NCI-H1105 (cell line): Measurements from ENCODE around the gene LMO7.
"Not testable (repeated sequence)": the region's sequence is repeated elsewhere in the genome, so short reads cannot be mapped to it uniquely, and the experiment has no call there.

Experiments used
- DNase-seq: peaks from one replicate; lab custom pipeline; 2025; lab: John Stamatoyannopoulos, UW

The LMO7 gene

DNA sequence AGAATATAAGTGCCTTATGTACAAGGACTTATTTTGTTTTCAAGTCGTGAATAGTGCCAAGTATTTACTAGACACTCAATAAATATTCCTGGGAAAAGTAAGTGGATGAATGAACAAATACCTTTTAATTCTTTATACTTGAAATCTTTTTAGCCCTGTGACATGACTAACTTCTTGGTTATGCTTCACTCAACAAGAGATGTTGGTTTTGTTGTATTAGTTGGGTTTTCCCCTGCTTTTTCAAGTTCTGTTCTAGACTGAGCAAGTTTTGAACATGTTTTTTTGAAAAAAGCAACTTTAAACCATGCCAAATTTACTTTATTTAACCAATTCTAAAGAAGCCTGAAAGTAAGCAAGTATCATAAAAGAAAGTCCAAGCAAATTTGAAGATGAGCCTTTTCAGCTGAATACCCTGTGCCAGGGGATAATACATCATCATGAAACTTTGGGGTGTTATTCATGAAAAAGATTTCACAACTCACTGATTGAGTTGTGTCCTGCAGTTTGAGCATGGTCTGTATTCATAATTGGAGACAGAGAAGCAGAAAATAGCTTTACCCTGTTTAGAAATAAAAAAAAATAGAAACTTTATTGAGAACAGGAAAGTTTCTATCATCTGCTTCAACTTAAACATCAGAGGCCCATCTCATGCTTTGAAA lies 11.1 kb downstream of the LMO7 start:
- no peak for DNase-seq

DNA sequence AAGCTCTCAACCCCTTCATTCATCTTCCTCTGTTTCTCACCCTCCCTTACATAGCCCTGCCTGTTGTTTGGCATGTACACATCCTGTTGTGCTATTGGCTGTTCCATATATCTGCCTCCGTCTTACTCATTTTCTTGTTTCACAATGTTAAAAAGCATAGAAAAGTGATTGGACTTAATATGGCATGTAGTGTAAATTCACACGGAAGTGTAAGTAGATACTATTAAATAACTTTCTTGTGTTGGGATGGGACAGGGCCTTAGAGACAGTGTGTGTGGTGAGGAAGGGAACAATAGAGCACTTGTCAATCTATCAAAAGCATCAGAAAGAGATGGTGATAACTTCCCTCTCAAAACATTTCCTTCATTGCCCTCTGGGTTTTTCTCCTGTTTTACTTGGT lies 12.3 kb downstream of the LMO7 start:
- no peak for DNase-seq

DNA sequence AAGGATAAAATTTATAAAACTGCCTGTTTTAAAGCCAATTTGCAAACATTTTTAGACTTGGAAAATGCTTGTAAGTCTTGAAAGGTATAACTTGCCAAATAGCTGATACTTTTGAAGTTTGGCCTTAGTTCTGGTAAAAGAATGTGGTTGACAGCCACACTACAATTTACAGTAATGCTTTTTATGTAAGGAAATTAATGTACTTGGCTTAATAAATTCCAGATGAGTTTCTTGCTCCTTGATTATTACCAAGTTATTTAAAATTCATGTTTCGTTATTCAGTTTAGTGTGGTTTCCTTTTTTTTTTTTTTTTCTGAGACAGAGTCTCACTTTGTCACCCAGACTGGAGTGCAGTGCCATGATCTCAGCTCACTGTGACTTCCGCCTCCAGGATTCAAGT lies 14.9 kb downstream of the LMO7 start:
- DNase-seq = no peak

DNA sequence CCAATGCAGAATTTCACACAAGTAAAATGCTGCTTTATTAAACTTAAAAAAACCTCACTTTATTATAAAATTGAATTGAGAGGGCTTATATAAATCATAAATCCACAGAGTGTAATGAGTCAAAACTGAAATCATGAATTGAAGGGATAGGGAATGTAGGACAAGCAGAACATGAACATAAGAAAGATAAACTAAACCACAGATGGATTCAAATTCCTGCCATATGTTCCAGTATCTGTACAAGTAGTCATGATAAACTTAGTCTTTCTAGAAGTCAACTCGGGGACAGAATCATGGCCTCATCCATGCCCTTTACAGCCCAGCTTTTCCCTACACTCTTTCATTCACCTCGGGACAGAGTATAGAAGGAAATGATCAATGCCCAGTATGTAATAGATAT lies 16.6 kb downstream of the LMO7 start:
- no peak for DNase-seq

DNA sequence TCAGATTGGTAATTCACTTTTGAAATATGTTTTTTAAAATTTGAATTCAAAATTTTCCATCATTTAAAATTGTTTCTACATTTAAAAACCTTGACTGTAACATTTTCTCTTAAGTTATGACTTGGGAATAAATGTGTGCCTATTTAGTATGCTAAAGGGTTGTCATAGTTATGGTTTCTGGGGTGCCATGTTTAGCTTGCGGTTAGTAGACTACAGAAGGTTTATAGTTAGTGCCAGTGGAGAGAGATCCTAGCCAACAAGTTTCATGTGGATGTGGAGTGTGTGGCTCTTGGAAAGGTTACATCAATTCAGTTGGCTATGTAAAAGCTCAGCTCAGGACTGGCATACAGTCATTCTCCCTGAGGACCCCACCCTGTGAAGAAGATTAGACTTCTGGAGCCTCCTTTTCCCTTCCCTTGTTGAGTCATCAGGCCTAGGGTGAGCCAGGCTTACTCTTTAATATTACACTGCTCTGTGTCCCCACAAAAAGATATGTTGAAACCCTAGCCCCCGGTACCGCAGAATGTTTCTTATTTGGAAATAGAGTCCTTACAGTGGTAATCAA lies 20.4 kb downstream of the LMO7 start:
- no peak for DNase-seq

DNA sequence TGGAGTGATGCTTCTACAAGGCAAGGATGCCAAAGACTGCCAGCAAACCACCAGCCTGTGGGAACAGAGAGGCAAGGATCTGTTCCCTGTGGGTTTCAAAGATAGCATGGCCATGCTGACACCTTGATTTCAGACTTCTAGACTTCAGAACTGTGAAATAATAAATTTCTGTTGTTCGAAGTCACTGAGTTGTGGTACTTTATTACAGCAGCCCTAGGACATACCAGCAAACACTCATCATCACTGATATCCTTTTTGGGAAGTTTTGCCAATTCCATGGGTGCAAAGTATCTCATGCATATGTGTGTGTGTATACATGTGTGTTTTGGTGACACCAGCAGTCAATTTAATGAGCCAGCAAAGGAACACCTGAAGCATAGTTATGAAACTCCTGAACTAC lies 21.0 kb downstream of the LMO7 start:
- DNase-seq = no peak

DNA sequence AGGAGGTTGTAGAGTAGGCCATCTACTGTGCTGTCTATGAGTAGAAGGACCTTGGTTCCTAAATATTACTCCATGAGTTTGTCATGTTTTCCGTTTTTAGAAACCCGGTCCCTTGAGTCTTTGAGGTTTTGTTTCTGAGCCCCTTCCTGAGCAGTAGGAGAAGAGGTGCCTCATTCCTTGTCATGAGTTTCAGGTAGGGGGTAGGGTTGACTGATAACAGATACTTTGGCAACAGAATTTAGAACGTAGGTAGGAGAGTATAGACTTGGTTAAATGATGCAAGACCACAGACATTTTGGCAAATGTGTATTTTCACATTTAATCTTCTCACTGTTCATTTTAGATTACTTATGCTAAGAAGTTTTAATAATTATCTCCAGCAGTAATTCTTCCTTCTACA lies 24.6 kb downstream of the LMO7 start:
- DNase-seq = no peak

DNA sequence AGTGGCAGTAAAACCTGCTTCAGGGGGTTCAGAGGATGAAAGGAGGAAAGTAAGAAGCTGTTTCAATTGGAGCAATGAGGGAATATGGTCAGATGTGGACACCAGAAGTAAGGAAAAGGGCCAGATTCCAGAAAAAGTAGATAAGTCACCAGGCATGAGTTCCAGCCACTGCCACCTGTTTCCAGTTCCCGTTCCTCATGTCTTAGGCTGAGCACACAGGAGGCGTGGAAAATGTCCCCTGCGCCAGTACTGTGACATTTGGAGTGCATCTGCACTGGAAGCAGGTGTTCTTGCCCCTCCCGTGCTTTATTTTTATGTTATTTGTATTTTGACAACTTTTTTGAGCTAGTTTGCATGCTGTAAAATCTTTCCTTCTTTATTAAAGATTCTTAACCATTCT lies 25.3 kb downstream of the LMO7 start:
- no peak for DNase-seq

DNA sequence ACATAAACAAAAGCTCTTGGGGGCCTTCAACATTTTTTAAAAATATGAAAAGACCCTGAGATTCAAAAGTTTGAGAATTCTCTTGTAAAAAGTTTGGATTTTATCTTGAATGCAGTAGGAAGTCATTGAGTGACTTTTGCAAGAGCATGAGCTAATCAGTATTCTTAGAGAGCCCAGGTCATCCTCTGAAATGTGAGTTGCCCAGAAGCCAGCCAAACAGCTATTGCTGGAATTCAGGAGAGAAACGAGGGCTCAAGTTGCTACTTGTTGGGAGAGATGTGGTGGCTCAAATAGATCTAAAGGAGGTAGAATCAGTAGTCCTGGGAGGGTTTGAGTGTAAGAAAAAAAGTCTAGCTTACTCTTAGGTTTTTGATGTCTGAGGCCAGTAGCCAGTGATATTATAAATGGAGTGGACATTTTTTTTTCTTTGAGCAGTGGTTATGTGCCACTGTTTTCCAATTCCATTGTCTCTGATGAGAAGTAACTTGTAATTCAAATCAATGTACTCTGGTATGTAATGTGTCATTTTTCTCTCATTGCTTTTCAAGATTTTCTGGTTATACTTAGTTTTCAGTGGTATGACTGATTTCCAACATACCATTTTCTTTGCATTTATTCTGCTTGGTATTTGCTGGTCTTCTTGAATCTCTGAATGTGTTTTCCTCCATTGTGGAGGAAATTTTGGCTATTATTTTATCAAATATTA lies 30.7 kb downstream of the LMO7 start:
- DNase-seq = no peak

DNA sequence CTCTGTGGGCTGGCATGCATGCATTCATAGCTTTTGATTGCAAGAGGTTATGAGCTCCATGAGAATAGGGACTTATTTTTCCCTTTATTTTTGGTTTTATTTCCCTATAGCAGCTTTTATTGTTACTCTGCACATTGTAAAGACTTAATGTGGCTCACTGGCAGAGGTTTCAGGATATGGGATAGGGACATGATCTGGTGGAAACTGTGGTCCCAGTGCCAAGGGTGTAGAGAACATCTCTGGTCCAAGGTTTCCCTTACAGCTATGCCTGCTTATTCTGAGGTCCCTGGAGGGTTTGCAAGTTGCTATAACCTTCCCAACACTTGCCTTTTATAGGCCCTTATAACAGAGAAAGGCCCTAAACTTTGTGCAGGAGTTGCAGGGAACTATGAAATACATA lies 33.6 kb downstream of the LMO7 start:
- no peak for DNase-seq

DNA sequence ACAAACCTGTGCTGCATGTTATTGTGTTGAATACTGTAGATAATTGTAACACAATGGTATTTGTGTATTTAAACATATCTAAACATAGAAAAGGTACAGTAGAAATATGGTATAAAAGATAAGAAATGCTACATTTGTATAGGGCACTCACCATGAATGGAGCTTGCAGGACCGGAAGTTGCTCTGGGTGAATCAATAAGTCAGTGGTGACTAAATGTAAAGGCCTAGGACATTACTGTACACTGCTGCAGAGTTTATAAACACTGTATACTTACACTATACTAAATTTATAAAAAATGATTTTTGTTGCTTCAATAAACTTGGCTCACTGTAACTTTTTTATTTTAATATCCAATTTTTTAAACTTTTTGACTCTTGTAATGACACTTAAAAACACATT lies 34.4 kb downstream of the LMO7 start:
- no peak for DNase-seq

DNA sequence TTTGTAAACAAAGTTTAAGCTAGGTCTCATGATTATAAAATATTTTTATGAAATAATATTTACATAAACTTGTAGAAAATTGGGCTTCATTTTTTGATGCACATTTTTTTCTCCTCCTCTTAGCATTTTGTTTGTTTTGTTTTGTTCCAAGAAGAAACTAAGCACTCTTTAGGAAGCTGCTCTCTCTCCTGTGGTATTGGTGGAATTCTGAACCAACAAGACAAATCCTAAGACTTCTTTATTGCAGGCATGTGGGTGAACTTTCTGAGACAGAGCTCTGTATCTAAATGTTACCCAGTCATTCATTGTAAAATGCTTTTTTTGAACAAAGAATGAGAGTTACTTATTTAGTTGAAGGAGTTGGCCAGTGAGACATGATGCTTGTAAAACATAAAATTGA lies 39.3 kb downstream of the LMO7 start:
- DNase-seq = no peak

DNA sequence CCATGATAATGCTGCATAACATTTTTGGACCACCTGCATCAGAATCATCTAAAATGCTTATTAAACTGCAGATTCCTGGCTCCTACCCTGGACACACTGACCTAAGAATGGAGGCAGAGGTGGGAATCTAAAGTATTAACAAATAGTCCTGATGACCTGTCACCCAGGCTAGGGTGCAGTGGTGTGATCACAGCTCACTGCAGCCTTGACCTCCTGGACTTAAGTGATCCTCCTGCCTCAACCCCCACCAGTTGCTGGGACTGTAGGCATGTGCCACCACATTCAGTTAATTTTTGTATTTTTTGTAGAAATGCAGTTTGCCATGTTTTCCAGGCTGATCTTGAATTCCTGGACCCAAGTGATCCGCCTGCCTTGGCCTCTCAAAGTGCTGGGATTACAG lies 43.3 kb downstream of the LMO7 start:
- DNase-seq = no peak

DNA sequence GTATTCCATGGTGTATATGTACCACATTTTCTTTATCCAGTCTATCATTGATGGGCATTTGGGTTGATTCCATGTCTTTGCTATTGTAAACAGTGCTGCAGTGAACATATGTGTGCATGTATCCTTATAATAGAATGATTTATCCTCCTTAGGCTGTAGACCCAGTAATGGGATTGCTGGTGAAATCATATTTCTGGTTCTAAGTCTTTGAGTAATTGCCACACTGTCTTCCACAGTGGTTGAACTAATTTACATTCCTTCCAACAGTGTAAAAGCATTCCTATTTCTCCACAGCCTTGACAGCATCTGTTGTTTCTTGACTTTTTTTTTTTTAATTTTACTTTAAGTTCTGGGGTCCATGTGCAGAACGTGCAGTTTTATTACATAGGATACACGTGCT lies 44.1 kb downstream of the LMO7 start:
- DNase-seq = not testable (repeated sequence)

DNA sequence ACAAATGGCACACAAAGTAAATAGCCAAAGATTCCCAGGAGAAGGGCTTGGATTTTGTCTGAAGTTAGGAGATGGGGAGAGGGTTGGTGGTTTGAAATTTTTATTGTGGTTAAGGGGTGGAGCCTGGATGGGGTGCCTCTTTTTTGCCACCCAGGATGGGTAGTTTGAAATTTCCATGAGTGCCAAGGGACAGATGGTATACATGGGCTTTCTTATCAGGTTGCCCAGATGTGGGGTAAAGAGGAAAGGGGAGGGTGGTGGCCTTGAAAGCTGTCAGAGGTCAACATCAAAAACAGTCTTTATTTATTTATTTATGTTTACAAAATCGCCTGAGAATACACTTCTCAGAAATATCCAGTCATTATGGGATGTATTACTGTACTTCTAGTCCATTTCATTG lies 46.2 kb downstream of the LMO7 start:
- DNase-seq = no peak

DNA sequence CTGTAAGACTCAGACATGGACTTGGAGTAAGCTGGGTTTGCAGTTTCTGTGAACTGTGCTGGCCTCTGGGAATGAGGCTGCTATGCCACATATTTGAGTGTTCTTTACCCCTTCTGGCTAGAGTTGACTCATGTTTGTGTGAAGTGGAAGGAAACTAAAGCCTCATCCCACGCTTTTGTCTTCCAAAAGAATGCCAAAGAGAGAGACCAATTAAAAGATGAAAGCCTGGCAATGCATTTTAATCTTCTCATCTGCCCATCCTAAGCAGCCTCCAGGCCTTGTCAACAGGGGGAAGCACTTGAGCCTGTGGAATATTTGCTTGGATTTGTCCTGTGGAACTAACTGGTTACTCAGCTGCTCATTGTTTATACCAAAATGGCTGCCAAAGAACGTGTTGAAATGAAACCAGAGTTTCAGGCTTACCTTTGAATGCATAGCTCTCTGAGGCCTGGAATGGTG lies 49.1 kb downstream of the LMO7 start:
- DNase-seq = no peak

DNA sequence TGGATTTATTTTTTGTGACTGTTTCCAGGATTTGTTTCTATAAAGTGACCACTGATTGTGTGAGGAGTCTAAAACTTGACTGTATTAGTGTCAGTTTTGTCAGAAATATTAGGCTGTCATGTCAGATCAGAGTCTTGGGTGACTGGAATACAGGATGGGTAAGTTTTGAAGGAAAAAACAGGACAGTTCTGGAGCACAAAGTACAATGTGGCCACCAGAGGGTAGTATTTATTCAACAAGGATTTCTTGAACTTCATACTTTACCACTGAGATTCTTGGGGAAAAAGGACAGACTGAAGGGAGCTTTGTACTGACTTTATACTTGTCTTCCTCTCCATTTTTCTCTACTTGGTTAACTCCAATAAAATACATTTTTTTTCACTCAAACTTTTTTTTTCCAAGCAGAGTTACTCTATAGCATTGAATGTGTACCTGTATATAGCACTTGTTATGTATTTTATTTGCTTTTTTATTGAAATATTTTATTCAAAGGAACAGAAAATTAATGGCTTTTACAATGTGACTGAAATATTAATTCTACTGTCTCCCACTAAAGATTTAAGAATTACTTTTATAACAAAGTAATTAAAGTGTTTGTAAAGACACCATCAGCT lies 51.1 kb downstream of the LMO7 start:
- no peak for DNase-seq

DNA sequence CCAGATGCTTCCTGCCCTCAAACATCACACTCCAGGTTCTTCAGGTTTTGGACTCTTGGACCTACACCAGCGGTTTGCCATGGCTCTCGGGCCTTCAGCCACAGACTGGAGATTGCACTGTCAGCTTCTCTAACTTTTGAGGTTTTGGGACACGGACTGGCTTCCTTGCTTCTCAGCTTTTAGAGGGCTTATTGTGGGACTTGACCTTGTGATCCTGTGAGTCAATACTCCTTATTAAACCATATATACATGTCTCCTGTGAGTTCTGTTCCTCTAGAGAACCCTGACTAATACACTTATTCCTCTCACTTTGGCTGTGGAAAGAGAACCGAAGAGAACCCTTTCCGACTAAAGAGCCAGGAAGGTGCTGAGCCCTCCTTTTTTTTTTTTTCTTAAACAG lies 53.6 kb downstream of the LMO7 start:
- no peak for DNase-seq

DNA sequence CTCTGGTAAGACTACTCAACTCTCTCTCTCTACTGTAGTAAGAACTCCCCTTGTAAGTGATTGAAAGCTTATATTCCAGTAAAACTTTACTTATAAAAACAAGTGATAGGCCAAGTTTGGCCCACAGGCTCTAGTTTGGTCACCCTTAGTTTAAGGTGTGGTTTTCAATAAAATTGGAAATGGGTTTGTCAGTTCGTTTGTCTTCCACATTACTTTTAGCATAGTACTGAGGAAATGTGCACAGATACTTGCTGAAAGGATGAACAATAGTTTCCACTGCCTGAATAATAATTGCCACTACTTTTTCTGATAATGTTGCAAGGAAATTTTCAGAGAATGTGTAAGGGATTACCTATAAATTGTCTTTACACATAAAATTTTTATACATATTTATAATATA lies 54.5 kb downstream of the LMO7 start:
- DNase-seq = no peak

DNA sequence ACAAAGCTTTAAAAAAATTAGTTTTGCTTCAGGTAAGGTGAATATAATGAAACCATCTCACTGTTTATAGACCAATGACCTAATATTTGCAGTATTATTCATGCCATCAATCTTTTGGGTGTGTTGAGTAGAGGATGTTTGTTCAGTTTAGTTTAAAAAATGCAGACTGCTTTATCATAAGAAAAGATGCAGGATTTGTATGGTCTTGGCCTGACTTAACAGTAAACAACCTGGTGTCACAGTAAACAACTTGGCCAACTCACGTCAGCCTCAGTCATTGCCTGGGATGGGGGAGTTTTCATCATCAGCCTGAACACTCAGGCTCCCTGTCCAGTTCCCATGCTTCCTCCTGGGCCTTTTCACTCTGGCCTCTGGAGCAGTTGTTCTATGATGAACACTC lies 55.1 kb downstream of the LMO7 start:
- no peak for DNase-seq

DNA sequence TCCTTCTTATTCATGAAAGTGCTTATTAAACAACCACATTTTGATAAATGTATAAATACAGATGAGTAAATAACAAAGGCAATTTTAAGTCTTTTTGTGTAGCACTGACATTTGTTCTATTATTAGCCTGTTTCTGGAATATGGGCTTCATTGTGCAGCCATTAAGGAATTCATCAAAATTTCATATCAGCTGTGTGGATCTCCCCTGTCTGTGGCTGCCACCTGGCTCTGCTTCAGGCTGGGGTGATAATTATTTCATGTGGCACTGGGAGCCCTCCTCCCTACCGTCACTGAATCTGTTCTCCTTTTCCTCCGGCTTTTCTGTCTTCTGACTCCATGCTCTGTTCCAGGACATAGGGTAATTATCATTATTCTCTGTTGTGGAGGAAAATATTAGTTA lies 57.1 kb downstream of the LMO7 start:
- DNase-seq = no peak

DNA sequence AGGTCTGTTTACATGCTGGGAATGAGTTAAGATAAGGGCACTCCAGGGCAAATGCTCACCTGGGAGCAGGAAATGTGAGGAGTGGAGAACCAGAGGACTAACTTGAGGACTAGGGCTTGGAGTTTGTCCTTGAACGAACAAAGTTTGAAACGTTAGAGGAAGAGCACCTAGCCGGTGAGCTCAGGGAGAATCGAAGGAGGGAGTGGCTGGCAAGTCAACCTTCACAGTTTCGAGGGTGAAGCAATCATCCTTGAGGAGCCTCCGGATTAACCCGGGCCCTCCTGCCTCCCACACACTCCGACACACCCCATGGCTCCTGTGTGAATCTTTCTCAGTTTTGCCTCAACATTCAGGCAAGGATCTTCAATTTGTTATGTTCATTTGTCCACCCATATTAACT lies 58.6 kb downstream of the LMO7 start:
- DNase-seq = no peak

DNA sequence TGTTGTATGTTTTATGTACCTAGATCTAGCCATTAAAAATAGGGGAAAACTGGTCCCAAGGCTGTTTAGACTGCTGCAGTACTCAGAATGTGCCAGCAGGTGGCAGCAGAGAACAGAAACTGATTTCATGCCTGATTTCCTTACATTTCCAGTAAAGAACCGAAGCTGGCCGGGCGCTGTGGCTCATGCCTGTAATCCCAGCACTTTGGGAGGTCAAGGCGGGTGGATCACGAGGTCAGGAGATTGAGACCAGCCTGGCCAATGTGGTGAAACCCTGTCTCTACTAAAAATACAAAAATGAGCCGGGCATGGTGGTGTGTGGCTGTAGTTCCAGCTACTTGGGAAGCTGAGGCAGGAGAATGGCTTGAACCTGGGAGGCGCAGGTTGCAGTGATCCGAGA lies 59.8 kb downstream of the LMO7 start:
- not testable (repeated sequence) for DNase-seq
